Measurements from ENCODE around the gene PROZ. TPM values are rescaled to one million over a fixed set of nuclear protein-coding genes. Genes with fewer than 3 reads are reported as not detected.

The PROZ gene
- polyA plus RNA-seq, 1 donor (not counting 4 experiments of a cell fraction or from before 2014, with no cell fraction given), result not detected

- Histone ChIP-seq H3K27ac (ENCODE audit: control insufficient read depth, insufficient read depth, low read length) (no peak overlapping the region), H3K9me3 (ENCODE audit: control insufficient read depth, low read depth, low read length) (no peaks in the 10 kb centered on the region), H3K4me2 (ENCODE audit: control insufficient read depth, extremely low read depth, insufficient read depth, low read depth, low read length) (no peak overlapping the region), H3K79me2 (ENCODE audit: control insufficient read depth, insufficient read depth, low read length) (no peaks in the 10 kb centered on the region), H3K4me3 (ENCODE audit: control insufficient read depth in 2 of 3, extremely low read depth in 1 of 3, insufficient read depth in 2 of 3, low read depth in 1 of 3, low read length in 3 of 3) (no peak overlapping the region), H3K4me1 (ENCODE audit: control insufficient read depth, extremely low read depth, insufficient read depth, low read length) (no peaks in the 10 kb centered on the region), H3K9me1 (ENCODE audit: control insufficient read depth, extremely low read depth, insufficient read depth, low read length) (no peaks in the 10 kb centered on the region), H3K27me3 (ENCODE audit: control insufficient read depth, extremely low read depth, insufficient read depth, low read length) (peaks cover 36% of the 10 kb centered on the region), H3K9ac (ENCODE audit: control insufficient read depth, extremely low read depth, insufficient read depth, low read length) (no peak overlapping the region), H3K36me3 (ENCODE audit: control insufficient read depth in 2 of 2, extremely low read depth in 1 of 2, insufficient read depth in 2 of 2, low read length in 2 of 2) (no peaks in the 10 kb centered on the region), H2AFZ (ENCODE audit: control insufficient read depth, low read length) (no peak overlapping the region), H4K20me1 (ENCODE audit: control insufficient read depth, extremely low read depth, insufficient read depth, low read length) (no peaks in the 10 kb centered on the region)
- TF ChIP-seq CTCF (optimal IDR thresholded peaks at IDR 0.05 in 1 of 3, IDR thresholded peaks at IDR 0.05 in 1 of 3, conservative IDR thresholded peaks at IDR 0.05 in 1 of 3; ENCODE audit: extremely low read depth in 1 of 3, insufficient read depth in 2 of 3, low read length in 3 of 3), result no peak
- TF ChIP-seq EZH2 (IDR thresholded peaks at IDR 0.05; ENCODE audit: low read length), result no peak
- dilution Hi-C loops (cut with MboI; ENCODE audit: extremely low pct_ligation_motif_present, low sequenced_read_pairs), result no loop called here
- FAIRE-seq, result no peak
- DNase-seq (ENCODE audit: low read depth, low spot score), result no peak
These were observed 45.3 kb upstream of the PROZ start for GRCh38 chr13:113112893-113113845.

- Histone ChIP-seq H3K9ac (ENCODE audit: control insufficient read depth, extremely low read depth, insufficient read depth, low read length) (no peak overlapping the region), H3K27me3 (ENCODE audit: control insufficient read depth, extremely low read depth, insufficient read depth, low read length) (peaks cover 35% of the 10 kb centered on the region), H4K20me1 (ENCODE audit: control insufficient read depth, extremely low read depth, insufficient read depth, low read length) (no peaks in the 10 kb centered on the region), H3K9me3 (ENCODE audit: control insufficient read depth, low read depth, low read length) (no peaks in the 10 kb centered on the region), H3K4me1 (ENCODE audit: control insufficient read depth, extremely low read depth, insufficient read depth, low read length) (no peaks in the 10 kb centered on the region), H3K79me2 (ENCODE audit: control insufficient read depth, insufficient read depth, low read length) (no peaks in the 10 kb centered on the region), H3K4me2 (ENCODE audit: control insufficient read depth, extremely low read depth, insufficient read depth, low read depth, low read length) (no peak overlapping the region), H3K36me3 (ENCODE audit: control insufficient read depth in 2 of 2, extremely low read depth in 1 of 2, insufficient read depth in 2 of 2, low read length in 2 of 2) (no peaks in the 10 kb centered on the region), H3K4me3 (ENCODE audit: control insufficient read depth in 2 of 3, extremely low read depth in 1 of 3, insufficient read depth in 2 of 3, low read depth in 1 of 3, low read length in 3 of 3) (no peak overlapping the region), H2AFZ (ENCODE audit: control insufficient read depth, low read length) (no peak overlapping the region), H3K9me1 (ENCODE audit: control insufficient read depth, extremely low read depth, insufficient read depth, low read length) (no peaks in the 10 kb centered on the region), H3K27ac (ENCODE audit: control insufficient read depth, insufficient read depth, low read length) (no peak overlapping the region)
- dilution Hi-C loops (cut with MboI; ENCODE audit: extremely low pct_ligation_motif_present, low sequenced_read_pairs), result no loop called here
- TF ChIP-seq CTCF (optimal IDR thresholded peaks at IDR 0.05 in 1 of 3, IDR thresholded peaks at IDR 0.05 in 1 of 3, conservative IDR thresholded peaks at IDR 0.05 in 1 of 3; ENCODE audit: extremely low read depth in 1 of 3, insufficient read depth in 2 of 3, low read length in 3 of 3) (no peak), EZH2 (IDR thresholded peaks at IDR 0.05; ENCODE audit: low read length) (no peak)
- no peak for DNase-seq (ENCODE audit: low read depth, low spot score)
- no peak for FAIRE-seq
These were observed 44.6 kb upstream of the PROZ start for GRCh38 chr13:113113846-113114271.
